CD4-positive, alpha-beta T cell treated with Interleukin-6 for 4 hours (primary cell): ENCODE data around the gene SLX9.
"Not testable (repeated sequence)": the region's sequence is repeated elsewhere in the genome, so short reads cannot be mapped to it uniquely, and the experiment has no call there.

Experiments
- DNase-seq: peaks from one replicate; pipeline ENCODE4 v3.0.0-alpha.2; 2020; ENCODE audit warnings: mixed read lengths

SLX9 gene

GRCh38 chr21:44902268-44903049, 37.4 kb upstream of the SLX9 start:
- DNase-seq, result no peak

- no peak for DNase-seq
Observed at GRCh38 chr21:44903050-44903685, 36.7 kb upstream of the SLX9 start.

- DNase-seq, result no peak
Observed at GRCh38 chr21:44903689-44904088, 36.1 kb upstream of the SLX9 start.

- no peak for DNase-seq
Observed at GRCh38 chr21:44904141-44904923, 35.5 kb upstream of the SLX9 start.

GRCh38 chr21:44905016-44905727, 34.7 kb upstream of the SLX9 start:
- DNase-seq, result no peak

GRCh38 chr21:44905728-44906090, 34.1 kb upstream of the SLX9 start:
- no peak for DNase-seq

- peak; percentile 20 for DNase-seq
Observed at GRCh38 chr21:44907225-44907965, 32.4 kb upstream of the SLX9 start.

- no peak for DNase-seq
Observed at GRCh38 chr21:44907966-44908895, 31.6 kb upstream of the SLX9 start.

GRCh38 chr21:44908908-44909307, 30.9 kb upstream of the SLX9 start:
- no peak for DNase-seq

- no peak for DNase-seq
Observed at GRCh38 chr21:44909719-44910118, 30.1 kb upstream of the SLX9 start.

GRCh38 chr21:44910229-44911067, 29.4 kb upstream of the SLX9 start:
- DNase-seq, result no peak

- no peak for DNase-seq
Observed at GRCh38 chr21:44911068-44911383, 28.8 kb upstream of the SLX9 start.

- peak; percentile 90 for DNase-seq
Observed at GRCh38 chr21:44911384-44912157, 28.3 kb upstream of the SLX9 start.

- no peak for DNase-seq
Observed at GRCh38 chr21:44912158-44912473, 27.7 kb upstream of the SLX9 start.

GRCh38 chr21:44912506-44913412, 27.1 kb upstream of the SLX9 start:
- not testable (repeated sequence) for DNase-seq

GRCh38 chr21:44913425-44914175, 26.2 kb upstream of the SLX9 start:
- no peak for DNase-seq

- DNase-seq, result peak; percentile 69
Observed at GRCh38 chr21:44914176-44914874, 25.5 kb upstream of the SLX9 start.
